Endothelial cell of umbilical vein (primary cell): ENCODE data around the gene SPANXB1. TPM values are rescaled to one million over a fixed set of nuclear protein-coding genes. Genes with fewer than 3 reads are reported as not detected.
"Not testable (repeated sequence)": the region's sequence is repeated elsewhere in the genome, so short reads cannot be mapped to it uniquely, and the experiment has no call there.

Source experiments
- BruUV-seq: library from RNA; stranded (reverse); fragments of 400-500 nt; replicated peaks from 2 replicates; lab custom pipeline; 2021; lab: Mats Ljungman, UMichigan
- CTCF ChIA-PET: fragments of 300-600, 350-600 bp; sonication (Branson Sonifier 250); formaldehyde crosslinking; loops from one replicate; lab custom pipeline; 2021; ENCODE audit warnings: antibody characterized with exemption, inconsistent platforms; lab: Charles Lee
- POLR2A ChIA-PET: fragments of 300-600, 350-600 bp; sonication (Branson Sonifier 250); formaldehyde crosslinking; loops from one replicate; lab custom pipeline; 2021; ENCODE audit warnings: antibody characterized with exemption, inconsistent platforms; lab: Charles Lee
- DNase-seq: peaks from one replicate; pipeline ENCODE4 v3.0.0-alpha.2; 2011; ENCODE audit warnings: low read depth, low spot score
- FAIRE-seq: peaks from 2 replicates; lab custom pipeline; 2011; peaks lifted over from hg19 to GRCh38; lab: Jason Lieb, UNC
- H2AFZ ChIP-seq: 2 replicates; pipeline ENCODE4 v1.6.0; 2012; ENCODE audit warnings: low read depth, low read length, control low read depth, inconsistent platforms
- H3K27ac ChIP-seq: 2 replicates; pipeline ENCODE4 v1.5.1; 2011; ENCODE audit warnings: low read depth, mild to moderate bottlenecking, control low read depth, low read length, moderate library complexity; ENCODE audit not compliant: insufficient read depth
- H3K27me3 ChIP-seq, 2 experiments: 2 replicates each; pipeline versions ENCODE4 v1.6.0 to v1.6.1; 2011; ENCODE audit warnings: low read length in 2 of 2, mixed read lengths in 1 of 2; ENCODE audit not compliant: control insufficient read depth in 2 of 2, insufficient read depth in 2 of 2
- H3K36me3 ChIP-seq, 2 experiments: 2 replicates in 1 of 2; 3 replicates in 1 of 2; pipeline ENCODE4 v1.5.1; 2011; ENCODE audit warnings: low read length in 2 of 2, mild to moderate bottlenecking in 1 of 2, moderate library complexity in 1 of 2; ENCODE audit not compliant: control insufficient read depth in 2 of 2, insufficient read depth in 2 of 2; ENCODE audit errors: extremely low read depth in 1 of 2
- H3K4me1 ChIP-seq: 3 replicates; pipeline ENCODE4 v1.5.1; 2011; ENCODE audit warnings: mild to moderate bottlenecking, low read length; ENCODE audit not compliant: control insufficient read depth, insufficient read depth; ENCODE audit errors: extremely low read depth
- H3K4me2 ChIP-seq: 2 replicates; pipeline ENCODE4 v1.6.1; 2011; ENCODE audit warnings: low read length, control low read depth, mixed read lengths; ENCODE audit not compliant: insufficient read depth
- H3K4me3 ChIP-seq, 3 experiments: fragments of 200-600 bp in 1 of 3; sonication (generic), shearing (Covaris generic) in 1 of 3; replicated peaks in 1 of 3; 2 replicates each; pipeline ENCODE4 v1.5.1; 2011 to 2016; ENCODE audit warnings: control low read depth in 3 of 3, low read length in 3 of 3, mild to moderate bottlenecking in 2 of 3, inconsistent platforms in 1 of 3, low read depth in 1 of 3, moderate library complexity in 1 of 3; ENCODE audit not compliant: insufficient read depth in 1 of 3
- H3K79me2 ChIP-seq: 2 replicates; pipeline ENCODE4 v1.6.0; 2012; ENCODE audit warnings: low read length, inconsistent platforms; ENCODE audit not compliant: control insufficient read depth, insufficient read depth
- H3K9ac ChIP-seq: replicated peaks from 2 replicates; pipeline ENCODE3; 2011; ENCODE audit warnings: low read length, control low read depth; ENCODE audit not compliant: insufficient read depth; ENCODE audit errors: extremely low read depth
- H3K9me1 ChIP-seq: replicated peaks from 3 replicates; pipeline ENCODE4 v1.6.0; 2011; ENCODE audit warnings: mild to moderate bottlenecking, low read length; ENCODE audit not compliant: control insufficient read depth, insufficient read depth; ENCODE audit errors: extremely low read depth
- H3K9me3 ChIP-seq: replicated peaks from 2 replicates; pipeline ENCODE4 v1.5.1; 2012; ENCODE audit warnings: low read length, inconsistent platforms; ENCODE audit not compliant: control insufficient read depth, insufficient read depth
- H4K20me1 ChIP-seq: replicated peaks from 2 replicates; pipeline ENCODE3; 2011; ENCODE audit warnings: mild to moderate bottlenecking, low read length; ENCODE audit not compliant: control insufficient read depth, insufficient read depth; ENCODE audit errors: extremely low read depth
- dilution Hi-C: fragments of 300-500 bp; cut with MboI; formaldehyde crosslinking; loops from one replicate; pipeline ENCODE4 v1.15.0; 2019; ENCODE audit warnings: low sequenced_read_pairs; ENCODE audit not compliant: extremely low pct_ligation_motif_present
- intact Hi-C: fragments of 100-400 bp; cut with micrococcal nuclease; formaldehyde crosslinking; loops from one replicate; pipeline ENCODE4 v1.10.0; 2022
- polyA plus RNA-seq, 4 experiments: library from polyadenylated mRNA; depleted of rRNA in 3 of 4; stranded (reverse) in 3 of 4; unstranded in 1 of 4; fragments of >200 nt; gene quantifications; 2 replicates each; pipeline versions ENCODE4 v1.2.1 to v1.2.3, GENCODE V29; 2011 to 2012; ENCODE audit warnings: missing spikeins in 1 of 4
- total RNA-seq: library from RNA; stranded (reverse); gene quantifications from 2 replicates; pipeline ENCODE4 v1.2.3, GENCODE V29; 2021

SPANXB1 gene
- total and polyA plus RNA-seq, 2 donors (not counting 3 experiments of a cell fraction or from before 2014, with no cell fraction given), result not detected

DNA sequence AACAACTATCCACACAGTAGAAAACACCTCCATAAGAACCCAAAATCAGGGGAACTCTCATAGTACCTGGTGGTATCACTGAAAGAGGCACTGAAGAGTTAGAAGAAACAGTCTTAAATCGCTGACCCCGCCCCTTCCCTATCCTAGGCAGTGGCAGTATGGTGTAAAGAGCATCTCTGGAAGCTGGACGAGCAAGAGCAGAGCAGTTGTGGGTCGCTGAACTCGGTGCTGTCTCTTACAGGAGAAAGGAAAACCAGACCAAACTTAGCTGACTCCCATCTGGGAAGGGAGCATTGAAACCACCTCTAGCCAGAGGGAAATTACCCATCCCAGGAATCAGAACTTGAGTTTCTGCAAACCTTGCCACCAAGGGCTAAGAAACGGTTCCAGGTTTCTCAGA lies 2.8 kb downstream of the SPANXB1 start:
- H3K27ac ChIP-seq, H2AFZ ChIP-seq, H4K20me1 ChIP-seq, H3K79me2 ChIP-seq, H3K9ac ChIP-seq, H3K36me3 ChIP-seq, H3K4me3 ChIP-seq, POLR2A ChIA-PET, H3K27me3 ChIP-seq, H3K4me2 ChIP-seq, CTCF ChIA-PET, H3K9me1 ChIP-seq, dilution Hi-C loops, intact Hi-C loops, DNase-seq, FAIRE-seq, H3K9me3 ChIP-seq, H3K4me1 ChIP-seq, BruUV-seq: not testable (repeated sequence)

- H3K4me1 ChIP-seq, intact Hi-C loops, dilution Hi-C loops, H3K9me3 ChIP-seq, H3K79me2 ChIP-seq, H3K9me1 ChIP-seq, H2AFZ ChIP-seq, H3K9ac ChIP-seq, BruUV-seq, H3K36me3 ChIP-seq, CTCF ChIA-PET, POLR2A ChIA-PET, FAIRE-seq, H3K27me3 ChIP-seq, H3K4me2 ChIP-seq, H4K20me1 ChIP-seq, H3K27ac ChIP-seq, H3K4me3 ChIP-seq, DNase-seq: not testable (repeated sequence)
Measured at GRCh38 chrX:141044246-141044645, 41.9 kb downstream of the SPANXB1 start.

DNA sequence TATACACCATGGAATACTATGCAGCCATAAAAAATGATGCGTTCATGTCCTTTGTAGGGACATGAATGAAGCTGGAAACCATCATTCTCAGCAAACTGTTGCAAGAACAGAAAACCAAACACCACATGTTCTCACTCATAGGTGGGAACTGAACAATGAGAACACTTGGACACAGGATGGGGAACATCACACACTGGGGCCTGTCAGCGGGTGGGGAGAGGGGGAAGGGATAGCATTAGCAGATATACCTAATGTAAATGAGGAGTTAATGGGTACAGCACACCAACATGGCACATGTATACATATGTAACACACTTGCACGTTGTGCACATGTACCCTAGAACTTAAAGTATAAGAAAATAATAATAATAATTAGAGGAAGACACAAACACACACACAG lies 47.5 kb downstream of the SPANXB1 start:
- intact Hi-C loops, H3K4me2 ChIP-seq, CTCF ChIA-PET, H4K20me1 ChIP-seq, H3K36me3 ChIP-seq, H3K27me3 ChIP-seq, BruUV-seq, H2AFZ ChIP-seq, H3K79me2 ChIP-seq, H3K27ac ChIP-seq, FAIRE-seq, H3K4me1 ChIP-seq, H3K4me3 ChIP-seq, DNase-seq, dilution Hi-C loops, H3K9me3 ChIP-seq, H3K9ac ChIP-seq, H3K9me1 ChIP-seq, POLR2A ChIA-PET: not testable (repeated sequence)

GRCh38 chrX:141052098-141052497 lies 49.7 kb downstream of the SPANXB1 start:
- CTCF ChIA-PET, H3K4me1 ChIP-seq, H3K4me3 ChIP-seq, POLR2A ChIA-PET, dilution Hi-C loops, H4K20me1 ChIP-seq, H3K9me3 ChIP-seq, H3K27ac ChIP-seq, H3K36me3 ChIP-seq, H3K9me1 ChIP-seq, H3K4me2 ChIP-seq, BruUV-seq, H3K27me3 ChIP-seq, H3K9ac ChIP-seq, H3K79me2 ChIP-seq, intact Hi-C loops, H2AFZ ChIP-seq: not testable (repeated sequence)
- DNase-seq (peak; percentile 0), FAIRE-seq (peak; percentile 64)
